MM.1S (cell line): ENCODE data around the gene APOL3.

Experiments used
- DNase-seq: peaks from one replicate; pipeline ENCODE4 v3.0.0-alpha.2; 2015
- H2AFZ ChIP-seq: fragments of 300-600 bp; sonication (generic); 2 replicates; pipeline ENCODE4 v1.6.0; 2016; ENCODE audit warnings: antibody characterized with exemption, low read length
- H3F3A ChIP-seq: fragments of 300-600 bp; sonication (generic); 2 replicates; pipeline ENCODE4 v1.6.1; 2016; ENCODE audit warnings: mild to moderate bottlenecking, antibody characterized with exemption, low read length, moderate library complexity, mixed read lengths; ENCODE audit not compliant: insufficient read depth
- H3K27ac ChIP-seq: fragments of 300-600 bp; sonication (generic); 2 replicates; pipeline ENCODE4 v1.5.1; 2016; ENCODE audit warnings: mild to moderate bottlenecking, low read length
- H3K27me3 ChIP-seq: fragments of 300-600 bp; sonication (generic); replicated peaks from 2 replicates; pipeline ENCODE4 v1.6.0; 2016; ENCODE audit warnings: low read length; ENCODE audit not compliant: insufficient read depth
- H3K36me3 ChIP-seq: fragments of 300-600 bp; sonication (generic); replicated peaks from 2 replicates; pipeline ENCODE4 v1.6.1; 2016; ENCODE audit warnings: mild to moderate bottlenecking, low read length, mixed read lengths; ENCODE audit not compliant: insufficient read depth
- H3K4me1 ChIP-seq: fragments of 300-600 bp; sonication (generic); 2 replicates; pipeline ENCODE4 v1.6.1; 2016; ENCODE audit warnings: low read length, mixed read lengths
- H3K4me2 ChIP-seq: fragments of 300-600 bp; sonication (generic); 2 replicates; pipeline ENCODE4 v1.6.0; 2016; ENCODE audit warnings: low read depth, low read length
- H3K4me3 ChIP-seq: fragments of 300-600 bp; sonication (generic); 2 replicates; pipeline ENCODE4 v1.5.1; 2016; ENCODE audit warnings: low read length, mixed read lengths
- H3K79me2 ChIP-seq: fragments of 300-600 bp; sonication (generic); 2 replicates; pipeline ENCODE4 v1.6.1; 2016; ENCODE audit warnings: mixed run types, low read length, mixed read lengths
- H3K9ac ChIP-seq: fragments of 300-600 bp; sonication (generic); 2 replicates; pipeline ENCODE4 v1.6.1; 2016; ENCODE audit warnings: low read length, mixed read lengths
- H3K9me2 ChIP-seq: fragments of 300-600 bp; sonication (generic); replicated peaks from 2 replicates; pipeline ENCODE4 v1.6.1; 2016; ENCODE audit warnings: mild to moderate bottlenecking, low read length, mixed read lengths; ENCODE audit not compliant: insufficient read depth
- H3K9me3 ChIP-seq: fragments of 300-600 bp; sonication (generic); replicated peaks from 2 replicates; pipeline ENCODE4 v1.6.1; 2016; ENCODE audit warnings: mild to moderate bottlenecking, low read length, mixed read lengths; ENCODE audit not compliant: insufficient read depth
- H4K20me1 ChIP-seq: fragments of 300-600 bp; sonication (generic); 2 replicates; pipeline ENCODE4 v1.6.1; 2016; ENCODE audit warnings: mild to moderate bottlenecking, low read length, moderate library complexity, mixed read lengths; ENCODE audit not compliant: insufficient read depth
- EZH2 ChIP-seq: fragments of 300-600 bp; sonication (generic); optimal IDR thresholded peaks from 2 replicates; pipeline ENCODE3; 2017; ENCODE audit warnings: low read depth, mild to moderate bottlenecking, antibody characterized with exemption, low read length, mixed read lengths
- EZH2phosphoT487 ChIP-seq: fragments of 300-600 bp; sonication (generic); IDR thresholded peaks from 2 replicates; pipeline ENCODE4 v1.6.1; 2018; ENCODE audit warnings: antibody characterized with exemption, low read length
- TF ChIP-seq, protein P1 (sequence below): fragments of 300-600 bp; sonication (generic); IDR thresholded peaks from 2 replicates; pipeline ENCODE4 v1.5.1; 2016; ENCODE audit warnings: antibody characterized with exemption, low read length, mixed read lengths

APOL3 gene

DNA sequence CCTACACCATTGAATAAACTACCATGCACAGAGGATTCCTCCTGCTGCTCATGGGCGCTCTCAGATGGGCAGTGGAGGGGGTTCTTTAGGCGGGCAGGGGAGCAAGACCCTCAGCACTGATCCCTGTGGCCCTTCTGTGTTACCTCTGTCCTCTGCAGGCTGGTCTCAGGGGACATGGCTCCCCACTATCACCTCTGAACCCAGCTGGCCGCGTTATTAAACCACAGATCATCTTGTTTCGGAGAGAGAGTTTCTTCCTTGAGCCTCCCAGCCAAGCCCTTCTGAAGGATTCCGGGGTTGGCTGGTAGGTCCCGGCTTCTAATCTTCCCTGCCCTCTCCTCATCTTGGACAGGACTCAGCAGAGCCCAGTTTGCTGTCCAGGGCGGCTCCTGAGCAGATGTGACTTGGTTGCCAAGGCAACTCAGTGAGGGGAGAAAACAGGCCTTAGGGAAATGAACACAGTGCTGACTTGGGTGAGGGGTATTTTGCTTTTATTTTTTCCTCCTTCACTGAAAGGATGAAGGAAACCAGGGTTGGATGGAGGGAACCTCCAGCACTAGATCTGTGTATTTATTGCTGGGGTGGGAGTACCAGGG, 13.3 kb downstream of the APOL3 start:
- Histone ChIP-seq H3K4me1 (no peaks in the 10 kb centered on the region), H2AFZ (no peak overlapping the region), H3K27me3 (no peaks in the 10 kb centered on the region), H3K79me2 (peaks cover 14% of the 10 kb centered on the region), H3K36me3 (no peaks in the 10 kb centered on the region), H3K27ac (no peak overlapping the region), H3K4me2 (no peak overlapping the region), H3K9ac (no peak overlapping the region), H3K9me2 (no peaks in the 10 kb centered on the region), H3K4me3 (no peak overlapping the region), H3F3A (no peaks in the 10 kb centered on the region), H4K20me1 (no peaks in the 10 kb centered on the region), H3K9me3 (no peaks in the 10 kb centered on the region)
- DNase-seq = no peak
- TF ChIP-seq, protein P1, sequence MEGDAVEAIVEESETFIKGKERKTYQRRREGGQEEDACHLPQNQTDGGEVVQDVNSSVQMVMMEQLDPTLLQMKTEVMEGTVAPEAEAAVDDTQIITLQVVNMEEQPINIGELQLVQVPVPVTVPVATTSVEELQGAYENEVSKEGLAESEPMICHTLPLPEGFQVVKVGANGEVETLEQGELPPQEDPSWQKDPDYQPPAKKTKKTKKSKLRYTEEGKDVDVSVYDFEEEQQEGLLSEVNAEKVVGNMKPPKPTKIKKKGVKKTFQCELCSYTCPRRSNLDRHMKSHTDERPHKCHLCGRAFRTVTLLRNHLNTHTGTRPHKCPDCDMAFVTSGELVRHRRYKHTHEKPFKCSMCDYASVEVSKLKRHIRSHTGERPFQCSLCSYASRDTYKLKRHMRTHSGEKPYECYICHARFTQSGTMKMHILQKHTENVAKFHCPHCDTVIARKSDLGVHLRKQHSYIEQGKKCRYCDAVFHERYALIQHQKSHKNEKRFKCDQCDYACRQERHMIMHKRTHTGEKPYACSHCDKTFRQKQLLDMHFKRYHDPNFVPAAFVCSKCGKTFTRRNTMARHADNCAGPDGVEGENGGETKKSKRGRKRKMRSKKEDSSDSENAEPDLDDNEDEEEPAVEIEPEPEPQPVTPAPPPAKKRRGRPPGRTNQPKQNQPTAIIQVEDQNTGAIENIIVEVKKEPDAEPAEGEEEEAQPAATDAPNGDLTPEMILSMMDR = no peak

DNA sequence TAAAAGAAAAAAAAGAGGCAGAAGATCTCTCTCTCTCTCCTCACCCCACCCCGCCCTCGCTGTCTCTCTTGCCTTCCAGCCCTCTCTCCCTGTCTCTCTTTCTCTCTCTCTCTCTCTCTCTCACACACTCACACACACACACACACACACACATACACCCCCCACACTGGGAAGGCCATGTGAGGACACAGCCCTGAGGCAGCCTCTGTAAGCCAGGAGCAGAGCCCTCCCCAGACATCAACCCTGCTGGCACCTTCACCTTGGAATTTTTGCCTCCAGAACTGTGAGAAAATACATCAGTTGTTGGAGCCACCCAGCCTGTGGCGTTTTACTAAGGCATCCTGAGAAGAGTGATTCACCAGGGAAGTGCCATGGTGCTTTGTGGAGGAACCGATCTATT, 14.7 kb downstream of the APOL3 start:
- DNase-seq = no peak
- Histone ChIP-seq H3K27me3 (no peaks in the 10 kb centered on the region), H3K79me2 (0 out of 2 replicates have a peak, but pooled peaks cover 1% of the 10 kb centered on the region), H3K9me3 (no peaks in the 10 kb centered on the region), H3K36me3 (no peaks in the 10 kb centered on the region), H4K20me1 (no peaks in the 10 kb centered on the region), H3K9me2 (no peaks in the 10 kb centered on the region), H3F3A (no peaks in the 10 kb centered on the region), H3K4me3 (no peak overlapping the region), H3K4me1 (no peaks in the 10 kb centered on the region), H3K4me2 (no peak overlapping the region), H2AFZ (no peak overlapping the region), H3K9ac (no peak overlapping the region), H3K27ac (no peak overlapping the region)
- TF ChIP-seq, protein P1 = no peak
- TF ChIP-seq EZH2 (no peak), EZH2phosphoT487 (no peak)

GRCh38 chr22:36144886-36145541, 15.5 kb downstream of the APOL3 start:
- TF ChIP-seq EZH2phosphoT487 (no peak), EZH2 (no peak)
- TF ChIP-seq, protein P1 = peak; percentile 69
- Histone ChIP-seq H3K27me3 (no peaks in the 10 kb centered on the region), H3K9me3 (no peaks in the 10 kb centered on the region), H3K4me1 (no peaks in the 10 kb centered on the region), H3K4me2 (no peak overlapping the region), H4K20me1 (no peaks in the 10 kb centered on the region), H3K9ac (no peak overlapping the region), H3K27ac (no peak overlapping the region), H3K36me3 (no peaks in the 10 kb centered on the region), H2AFZ (no peak overlapping the region), H3K9me2 (no peaks in the 10 kb centered on the region), H3K79me2 (no peaks in the 10 kb centered on the region), H3F3A (no peaks in the 10 kb centered on the region), H3K4me3 (no peak overlapping the region)
- peak; percentile 20 for DNase-seq
